ENCODE measurements around the gene KRT15. TPM values are rescaled to one million over a fixed set of nuclear protein-coding genes. Genes with fewer than 3 reads are reported as not detected.

Gene KRT15
- total and polyA plus RNA-seq, 2 donors (not counting 1 experiment from before 2014, with no cell fraction given), result not detected

- H4K20me1 ChIP-seq (ENCODE audit: control insufficient read depth, insufficient read depth, low read length, poor library complexity, severe bottlenecking), result no peaks in the 10 kb centered on the region
- Mint-ChIP-seq H3K9me3 (ENCODE audit: insufficient read depth) (no peaks in the 10 kb centered on the region), H3K4me3 (no peak overlapping the region), H3K4me1 (peaks cover 3% of the 10 kb centered on the region), H3K27me3 (peaks cover 21% of the 10 kb centered on the region), H3K27ac (no peak overlapping the region)
- no peak overlapping the region for H3K9ac ChIP-seq (ENCODE audit: low read length)
- H2AFZ ChIP-seq (ENCODE audit: insufficient read depth, low read depth, low read length, poor library complexity, severe bottlenecking), result no peak overlapping the region
- no peaks in the 10 kb centered on the region for H3K79me2 ChIP-seq (ENCODE audit: control insufficient read depth, insufficient read depth, low read length)
- no peaks in the 10 kb centered on the region for H3K9me3 ChIP-seq (ENCODE audit: control extremely low read depth in 1 of 3, control insufficient read depth in 2 of 3, insufficient read depth in 1 of 3, low read length in 2 of 3)
- H3K4me2 ChIP-seq (replicated peaks; ENCODE audit: low read depth, low read length, poor library complexity, severe bottlenecking), result no peak overlapping the region
- intact Hi-C loops (cut with micrococcal nuclease), result no loop called here
- H3K4me1 ChIP-seq (ENCODE audit: control insufficient read depth in 2 of 2, insufficient read depth in 2 of 2, low read length in 2 of 2), result peaks cover 0 to 3% of the 10 kb centered on the region in 2 donors
- no peaks in the 10 kb centered on the region for H3K36me3 ChIP-seq (replicated peaks in 1 of 2; ENCODE audit: control extremely low read depth in 1 of 2, control insufficient read depth in 1 of 2, extremely low read depth in 1 of 2, insufficient read depth in 2 of 2, low read length in 1 of 2)
- H3K27ac ChIP-seq (ENCODE audit: low read length in 2 of 2), result no peak overlapping the region
- CTCF ChIA-PET, result no interaction called here
- no peak for DNase-seq
- H3K4me3 ChIP-seq (ENCODE audit: control extremely low read depth in 1 of 5, extremely low read depth in 1 of 5, insufficient read depth in 1 of 5, low read depth in 2 of 5, low read length in 4 of 5), result no peak overlapping the region
- no peaks in the 10 kb centered on the region for H3K27me3 ChIP-seq (replicated peaks in 1 of 4; ENCODE audit: control extremely low read depth in 1 of 4, control insufficient read depth in 3 of 4, insufficient read depth in 4 of 4, low read length in 3 of 4)
- POLR2A ChIA-PET, result no interaction called here
- ATAC-seq (ENCODE audit: low read depth), result no peak
- no peak for TF ChIP-seq EZH2 (IDR thresholded peaks at IDR 0.05; ENCODE audit: borderline replicate concordance, insufficient read depth, low read depth, low read length, poor library complexity, severe bottlenecking)
- no peak for TF ChIP-seq CTCF (IDR thresholded peaks at IDR 0.05)
- 94% methylated on average over 4 of the region's 7 CpGs for WGBS (ENCODE audit: insufficient coverage)
Observed at GRCh38 chr17:41510251-41511065, 8.2 kb downstream of the KRT15 start.

GRCh38 chr17:41507315-41507880, 11.3 kb downstream of the KRT15 start:
- WGBS (ENCODE audit: insufficient coverage), result 64% methylated on average over 10 of the region's 10 CpGs
- Histone ChIP-seq H3K36me3 (replicated peaks in 1 of 2; ENCODE audit: control extremely low read depth in 1 of 2, control insufficient read depth in 1 of 2, extremely low read depth in 1 of 2, insufficient read depth in 2 of 2, low read length in 1 of 2) (no peaks in the 10 kb centered on the region), H3K27me3 (replicated peaks in 1 of 4; ENCODE audit: control extremely low read depth in 1 of 4, control insufficient read depth in 3 of 4, insufficient read depth in 4 of 4, low read length in 3 of 4) (no peaks in the 10 kb centered on the region), H3K4me1 (ENCODE audit: control insufficient read depth in 2 of 2, insufficient read depth in 2 of 2, low read length in 2 of 2) (peaks cover 0 to 3% of the 10 kb centered on the region in 2 donors), H3K27ac (ENCODE audit: low read length in 2 of 2) (no peak overlapping the region), H3K4me2 (replicated peaks; ENCODE audit: low read depth, low read length, poor library complexity, severe bottlenecking) (no peak overlapping the region), H3K9ac (ENCODE audit: low read length) (no peak overlapping the region), H3K4me3 (ENCODE audit: control extremely low read depth in 1 of 5, extremely low read depth in 1 of 5, insufficient read depth in 1 of 5, low read depth in 2 of 5, low read length in 4 of 5) (no peak overlapping the region), H4K20me1 (ENCODE audit: control insufficient read depth, insufficient read depth, low read length, poor library complexity, severe bottlenecking) (no peaks in the 10 kb centered on the region), H3K79me2 (ENCODE audit: control insufficient read depth, insufficient read depth, low read length) (no peaks in the 10 kb centered on the region), H2AFZ (ENCODE audit: insufficient read depth, low read depth, low read length, poor library complexity, severe bottlenecking) (no peak overlapping the region), H3K9me3 (ENCODE audit: control extremely low read depth in 1 of 3, control insufficient read depth in 2 of 3, insufficient read depth in 1 of 3, low read length in 2 of 3) (no peaks in the 10 kb centered on the region)
- DNase-seq (no peak), ATAC-seq (ENCODE audit: low read depth) (no peak)
- peaks cover 7% of the 10 kb centered on the region for H3K27me3 Mint-ChIP-seq
- no peak overlapping the region for H3K27ac Mint-ChIP-seq
- no peaks in the 10 kb centered on the region for H3K9me3 Mint-ChIP-seq (ENCODE audit: insufficient read depth)
- peaks cover 3% of the 10 kb centered on the region for H3K4me1 Mint-ChIP-seq
- intact Hi-C loops (cut with micrococcal nuclease), result no loop called here
- POLR2A ChIA-PET, result no interaction called here
- H3K4me3 Mint-ChIP-seq, result no peak overlapping the region
- CTCF ChIA-PET, result no interaction called here
- no peak for TF ChIP-seq EZH2 (IDR thresholded peaks at IDR 0.05; ENCODE audit: borderline replicate concordance, insufficient read depth, low read depth, low read length, poor library complexity, severe bottlenecking)
- TF ChIP-seq CTCF (IDR thresholded peaks at IDR 0.05), result no peak

Data from B cell (primary cell).